ENCODE measurements around the gene IFITM2. TPM values are rescaled to one million over a fixed set of nuclear protein-coding genes. Genes with fewer than 3 reads are reported as not detected.

The IFITM2 gene
- total RNA-seq, 1 experiment from 2014 or later = 421 TPM

DNA sequence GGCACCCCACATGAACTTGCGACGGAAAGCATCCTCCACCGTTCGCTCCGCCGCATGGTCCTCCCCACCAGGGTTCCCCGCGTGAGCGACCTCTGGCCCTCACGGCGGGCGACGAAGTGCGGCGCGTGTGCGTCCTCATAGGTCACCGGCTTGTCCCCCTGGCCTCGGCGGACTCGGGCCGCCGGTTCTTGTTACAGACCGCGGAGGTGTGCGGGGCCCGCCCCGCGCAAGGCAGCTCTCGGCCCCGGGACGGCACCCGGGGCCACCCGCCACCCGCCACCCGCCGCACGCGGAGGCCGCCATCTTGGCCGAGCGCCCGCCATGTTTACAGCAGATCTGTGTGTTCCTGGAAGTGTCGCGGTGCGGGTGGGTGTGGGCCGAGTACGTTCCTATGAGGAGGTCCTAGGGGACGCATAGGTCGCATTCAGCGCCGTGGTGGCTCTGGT is 3.5 kb upstream of the IFITM2 start:
- Mint-ChIP-seq H3K4me3 (no peak overlapping the region), H3K27me3 (ENCODE audit: low read depth) (no peaks in the 10 kb centered on the region), H3K27ac (peak overlapping the region in 1 of 3 experiments; percentile 96; a peak in 1 of 7 replicates), H3K36me3 (ENCODE audit: insufficient read depth in 1 of 3, low read depth in 3 of 3) (peaks cover 0 to 10% (median 4%) of the 10 kb centered on the region in 3 experiments; a peak in 6 of 7 replicates), H3K9me3 (peaks cover 2 to 10% of the 10 kb centered on the region in 2 experiments; a peak in 3 of 5 replicates), H3K4me1 (peaks cover 60 to 74% of the 10 kb centered on the region in 2 experiments)
- no peak for DNase-seq
- Histone ChIP-seq H4K8ac (replicated peaks; ENCODE audit: insufficient read length, low read depth, low read length) (no peak overlapping the region), H2BK15ac (ENCODE audit: low read depth, low read length) (no peak overlapping the region; the same call in 1 of the 2 replicates), H3K14ac (ENCODE audit: insufficient read depth, low read length) (peak overlapping the region; percentile 66; the same call in 1 of the 2 replicates), H3K4ac (ENCODE audit: low read depth, low read length) (no peak overlapping the region), H3K18ac (ENCODE audit: insufficient read length, low read depth, low read length) (no peak overlapping the region), H4K5ac (ENCODE audit: insufficient read length, low read depth, low read length) (no peak overlapping the region), H2AFZ (ENCODE audit: low read length) (no peak overlapping the region), H3K79me1 (ENCODE audit: insufficient read depth, low read depth, low read length, poor library complexity, severe bottlenecking) (no peaks in the 10 kb centered on the region), H3K23ac (ENCODE audit: insufficient read length, low read depth, low read length) (no peak overlapping the region), H3K79me2 (ENCODE audit: insufficient read depth, low read length) (no peaks in the 10 kb centered on the region), H3T11ph (ENCODE audit: low read length) (no peak overlapping the region), H2BK12ac (ENCODE audit: insufficient read length, low read depth, low read length) (peak overlapping the region; percentile 29), H2BK20ac (ENCODE audit: low read depth, low read length, poor library complexity, severe bottlenecking) (no peak overlapping the region), H2AK5ac (ENCODE audit: insufficient read length, low read length) (no peak overlapping the region), H2BK120ac (ENCODE audit: low read depth, low read length, poor library complexity, severe bottlenecking) (no peak overlapping the region), H3K56ac (ENCODE audit: insufficient read length, low read depth, low read length) (no peak overlapping the region), H3K4me2 (ENCODE audit: insufficient read depth, insufficient read length, low read length) (no peak overlapping the region), H4K91ac (ENCODE audit: insufficient read length, low read depth, low read length) (no peak overlapping the region), H3K23me2 (ENCODE audit: insufficient read length, low read depth, low read length, poor library complexity, severe bottlenecking) (no peaks in the 10 kb centered on the region), H3K27me3 (ENCODE audit: insufficient read depth, low read length) (no peaks in the 10 kb centered on the region), H4K20me1 (ENCODE audit: control insufficient read depth, insufficient read depth, insufficient read length) (no peaks in the 10 kb centered on the region), H3K9ac (ENCODE audit: extremely low read depth, insufficient read length, low read length) (no peak overlapping the region), H3K27ac (ENCODE audit: insufficient read length, low read depth, low read length) (no peak overlapping the region), H3K9me3 (ENCODE audit: control insufficient read depth, low read depth, low read length) (no peaks in the 10 kb centered on the region), H2BK5ac (ENCODE audit: insufficient read length, low read length) (no peak overlapping the region), H3K4me1 (ENCODE audit: insufficient read depth, low read length) (peaks cover 16% of the 10 kb centered on the region; the same call in 1 of the 2 replicates)
- TF ChIP-seq, protein P1, sequence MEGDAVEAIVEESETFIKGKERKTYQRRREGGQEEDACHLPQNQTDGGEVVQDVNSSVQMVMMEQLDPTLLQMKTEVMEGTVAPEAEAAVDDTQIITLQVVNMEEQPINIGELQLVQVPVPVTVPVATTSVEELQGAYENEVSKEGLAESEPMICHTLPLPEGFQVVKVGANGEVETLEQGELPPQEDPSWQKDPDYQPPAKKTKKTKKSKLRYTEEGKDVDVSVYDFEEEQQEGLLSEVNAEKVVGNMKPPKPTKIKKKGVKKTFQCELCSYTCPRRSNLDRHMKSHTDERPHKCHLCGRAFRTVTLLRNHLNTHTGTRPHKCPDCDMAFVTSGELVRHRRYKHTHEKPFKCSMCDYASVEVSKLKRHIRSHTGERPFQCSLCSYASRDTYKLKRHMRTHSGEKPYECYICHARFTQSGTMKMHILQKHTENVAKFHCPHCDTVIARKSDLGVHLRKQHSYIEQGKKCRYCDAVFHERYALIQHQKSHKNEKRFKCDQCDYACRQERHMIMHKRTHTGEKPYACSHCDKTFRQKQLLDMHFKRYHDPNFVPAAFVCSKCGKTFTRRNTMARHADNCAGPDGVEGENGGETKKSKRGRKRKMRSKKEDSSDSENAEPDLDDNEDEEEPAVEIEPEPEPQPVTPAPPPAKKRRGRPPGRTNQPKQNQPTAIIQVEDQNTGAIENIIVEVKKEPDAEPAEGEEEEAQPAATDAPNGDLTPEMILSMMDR (conservative IDR thresholded peaks at IDR 0.05) = no peak
- no CpG with 5 or more reads among the region's 52 CpGs for WGBS (ENCODE audit: extremely low coverage, insufficient read length, low lambda C conversion rate)
